PC-9 (cell line): Measurements from ENCODE around the gene CARD11.

Experiments used
- EZH2 ChIP-seq: fragments of 200-600 bp; sonication (generic); IDR thresholded peaks from 2 replicates; pipeline ENCODE4 v1.8.0; 2017; ENCODE audit warnings: antibody characterized with exemption, low read depth
- TF ChIP-seq, protein P1 (sequence below): fragments of 200-600 bp; sonication (generic); conservative IDR thresholded peaks from 2 replicates; pipeline ENCODE4 v1.6.1; 2017; ENCODE audit warnings: mixed run types, antibody characterized with exemption, mild to moderate bottlenecking, moderate library complexity

DNA sequence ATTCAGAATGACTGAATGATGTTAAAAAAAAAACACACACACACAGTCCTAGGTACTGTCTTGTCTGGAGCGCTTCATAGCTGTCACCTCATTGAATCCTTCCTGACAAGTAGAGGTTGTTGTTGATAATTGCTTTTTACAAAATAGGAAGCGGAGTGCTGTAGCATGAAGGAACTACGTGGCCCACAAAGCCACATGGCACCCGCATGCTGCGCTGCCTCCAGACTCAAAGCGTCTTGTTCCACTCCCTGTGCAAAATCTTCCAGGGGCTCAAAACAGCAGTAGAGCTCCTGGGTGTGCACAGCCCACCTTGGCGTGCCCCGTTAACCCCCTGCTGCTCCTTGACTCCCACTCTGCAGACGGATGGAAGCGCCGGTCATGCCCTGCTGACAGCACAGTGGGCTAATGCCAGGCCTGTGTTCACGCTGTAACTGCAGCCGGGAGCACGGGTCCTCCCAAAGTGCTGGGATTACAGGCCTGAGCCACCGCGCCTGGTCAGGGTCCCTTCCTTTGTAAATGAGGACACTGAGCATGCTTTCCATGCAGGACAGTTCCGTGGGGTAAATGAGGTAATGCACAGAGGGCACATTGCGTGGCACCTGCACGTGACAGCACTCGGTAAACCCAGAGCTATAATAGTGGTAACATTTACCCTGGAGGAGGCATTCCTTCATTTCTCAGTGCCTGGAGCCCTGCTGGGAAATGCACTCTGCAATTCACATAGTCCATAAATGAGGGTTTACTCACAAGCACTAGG, 108.5 kb downstream of the CARD11 start:
- TF ChIP-seq, protein P1, sequence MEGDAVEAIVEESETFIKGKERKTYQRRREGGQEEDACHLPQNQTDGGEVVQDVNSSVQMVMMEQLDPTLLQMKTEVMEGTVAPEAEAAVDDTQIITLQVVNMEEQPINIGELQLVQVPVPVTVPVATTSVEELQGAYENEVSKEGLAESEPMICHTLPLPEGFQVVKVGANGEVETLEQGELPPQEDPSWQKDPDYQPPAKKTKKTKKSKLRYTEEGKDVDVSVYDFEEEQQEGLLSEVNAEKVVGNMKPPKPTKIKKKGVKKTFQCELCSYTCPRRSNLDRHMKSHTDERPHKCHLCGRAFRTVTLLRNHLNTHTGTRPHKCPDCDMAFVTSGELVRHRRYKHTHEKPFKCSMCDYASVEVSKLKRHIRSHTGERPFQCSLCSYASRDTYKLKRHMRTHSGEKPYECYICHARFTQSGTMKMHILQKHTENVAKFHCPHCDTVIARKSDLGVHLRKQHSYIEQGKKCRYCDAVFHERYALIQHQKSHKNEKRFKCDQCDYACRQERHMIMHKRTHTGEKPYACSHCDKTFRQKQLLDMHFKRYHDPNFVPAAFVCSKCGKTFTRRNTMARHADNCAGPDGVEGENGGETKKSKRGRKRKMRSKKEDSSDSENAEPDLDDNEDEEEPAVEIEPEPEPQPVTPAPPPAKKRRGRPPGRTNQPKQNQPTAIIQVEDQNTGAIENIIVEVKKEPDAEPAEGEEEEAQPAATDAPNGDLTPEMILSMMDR = no peak
- TF ChIP-seq EZH2 = no peak
